Measurements from ENCODE around the gene GLTP. TPM values are rescaled to one million over a fixed set of nuclear protein-coding genes. Genes with fewer than 3 reads are reported as not detected.
"Not testable (repeated sequence)": the region's sequence is repeated elsewhere in the genome, so short reads cannot be mapped to it uniquely, and the experiment has no call there.

GLTP gene
- total RNA-seq, 1 donor from 2014 or later, result 18.6 TPM

DNA sequence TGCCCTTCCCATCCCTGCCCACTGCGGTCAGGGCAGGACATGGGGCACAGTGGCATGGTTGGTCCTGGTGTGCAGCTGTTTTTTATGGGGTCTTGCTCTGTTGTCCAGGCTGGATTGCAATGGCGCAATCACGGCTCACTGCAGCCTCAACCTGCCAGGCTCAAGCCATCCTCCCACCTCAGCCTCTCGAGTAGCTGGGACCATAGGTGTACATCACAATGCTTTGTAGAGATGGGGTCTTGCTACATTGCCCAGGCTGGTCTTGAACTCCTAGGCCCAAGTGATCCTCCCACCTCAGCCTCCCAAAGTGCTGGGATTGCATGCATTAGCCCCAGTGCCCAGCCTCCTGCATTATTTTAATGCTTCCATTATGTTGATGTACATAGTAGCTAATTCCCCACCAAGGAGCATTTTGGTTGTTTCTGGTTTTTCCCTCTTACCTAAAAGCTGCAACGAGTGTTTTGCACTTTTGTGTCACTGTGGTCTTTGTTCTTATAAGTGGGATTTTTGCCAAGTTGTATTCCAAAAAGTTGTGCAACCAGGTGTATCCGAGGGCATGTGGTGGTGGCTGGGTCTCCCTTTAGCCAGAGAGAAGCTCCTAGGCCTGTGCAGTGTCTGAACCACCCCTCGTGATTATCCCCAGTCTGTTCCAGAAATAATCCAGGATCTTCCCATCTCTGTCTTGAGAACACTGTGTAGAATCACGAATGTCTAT, 30.1 kb upstream of the GLTP start:
- intact Hi-C loops (cut with DNase I), result no loop called here
- DNase-seq, result no peak
- ATAC-seq (ENCODE audit: poor library complexity), result no peak

DNA sequence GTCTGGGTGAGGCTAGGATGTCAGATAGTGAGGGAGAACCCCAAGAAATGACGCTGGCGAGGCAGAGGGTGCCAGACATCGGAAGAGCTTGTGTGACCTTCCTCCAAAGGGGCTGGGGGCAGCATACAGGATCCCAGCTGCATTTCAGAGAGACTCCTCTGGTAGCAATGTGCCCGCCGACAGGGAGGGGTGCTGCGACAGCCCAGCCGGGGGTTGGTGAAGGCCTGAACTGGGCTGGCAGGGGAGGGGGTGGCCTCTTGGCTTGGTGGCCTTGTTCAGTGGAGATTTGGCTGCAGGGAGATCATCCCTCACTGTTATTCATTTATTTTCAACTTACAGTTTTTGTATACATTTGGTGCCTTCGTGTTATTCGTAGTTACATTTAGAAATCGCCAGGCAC, 25.0 kb upstream of the GLTP start:
- DNase-seq, result no peak
- no peak for ATAC-seq (ENCODE audit: poor library complexity)
- intact Hi-C loops (cut with DNase I), result no loop called here

DNA sequence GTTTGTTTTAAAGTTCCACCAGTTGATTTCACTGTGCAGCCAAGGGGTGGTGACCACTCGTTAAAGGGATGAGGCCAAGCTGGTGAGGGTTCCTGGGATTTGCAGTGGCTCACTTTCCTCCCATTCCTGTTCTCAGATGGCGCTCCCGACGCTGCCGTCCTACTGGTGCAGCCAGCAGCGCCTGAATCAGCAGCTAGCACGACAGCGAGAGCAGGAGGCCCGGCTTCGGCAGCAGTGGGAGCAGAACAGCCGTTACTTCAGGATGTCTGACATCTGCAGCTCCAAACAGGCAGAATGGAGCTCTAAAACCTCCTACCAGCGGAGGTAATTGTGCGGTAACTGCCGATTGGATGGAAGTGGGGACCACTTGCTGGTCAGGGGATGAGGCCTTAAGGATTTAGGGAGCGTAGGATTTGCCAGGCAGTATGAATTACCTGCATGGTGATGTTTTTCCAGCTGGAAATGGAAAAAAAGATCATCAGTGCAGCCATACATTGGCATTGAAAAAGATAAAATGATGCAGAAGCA, 22.6 kb upstream of the GLTP start:
- no peak for ATAC-seq (ENCODE audit: poor library complexity)
- no peak for DNase-seq
- intact Hi-C loops (cut with DNase I), result no loop called here

DNA sequence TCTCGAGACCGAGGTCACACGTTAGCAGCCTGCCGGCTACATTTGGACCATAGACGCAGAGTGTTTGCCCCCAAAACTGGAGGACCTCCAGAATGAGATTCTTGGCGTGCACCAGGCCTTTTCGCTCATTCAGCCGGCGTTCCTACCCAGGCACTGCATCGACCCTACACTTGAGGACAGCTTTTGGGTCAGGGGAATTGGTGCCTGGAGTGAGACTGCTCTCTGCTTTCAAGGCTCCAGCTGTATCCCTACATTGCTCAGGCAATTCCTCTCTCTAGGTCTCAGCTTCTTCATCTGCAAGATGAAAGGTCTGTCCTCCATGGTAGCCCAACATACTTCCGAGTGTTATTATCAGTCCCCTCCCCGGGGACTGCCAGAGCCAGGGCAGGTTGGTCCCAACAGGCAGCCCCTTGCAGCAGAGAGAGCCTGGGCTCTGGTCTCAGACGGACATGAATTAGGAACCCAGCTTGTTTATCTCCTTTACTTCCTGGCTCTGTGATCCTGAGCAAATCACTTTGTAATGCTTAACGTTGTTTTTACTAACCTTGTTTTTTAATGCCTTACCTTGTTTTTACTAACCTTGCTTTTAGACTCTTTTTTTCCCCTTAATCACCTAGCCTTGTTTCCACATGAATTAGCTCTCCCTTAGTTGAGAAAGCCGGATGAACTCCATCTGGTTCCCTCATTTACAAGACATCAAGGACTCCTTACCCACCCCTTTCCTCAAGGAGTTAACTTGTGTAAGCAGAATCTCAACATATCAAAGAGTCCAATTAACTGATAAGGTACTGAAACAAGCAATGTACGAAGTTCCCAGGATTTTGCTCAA, 20.6 kb upstream of the GLTP start:
- intact Hi-C loops (cut with DNase I), result no loop called here
- ATAC-seq (ENCODE audit: poor library complexity) (no peak), DNase-seq (no peak)

DNA sequence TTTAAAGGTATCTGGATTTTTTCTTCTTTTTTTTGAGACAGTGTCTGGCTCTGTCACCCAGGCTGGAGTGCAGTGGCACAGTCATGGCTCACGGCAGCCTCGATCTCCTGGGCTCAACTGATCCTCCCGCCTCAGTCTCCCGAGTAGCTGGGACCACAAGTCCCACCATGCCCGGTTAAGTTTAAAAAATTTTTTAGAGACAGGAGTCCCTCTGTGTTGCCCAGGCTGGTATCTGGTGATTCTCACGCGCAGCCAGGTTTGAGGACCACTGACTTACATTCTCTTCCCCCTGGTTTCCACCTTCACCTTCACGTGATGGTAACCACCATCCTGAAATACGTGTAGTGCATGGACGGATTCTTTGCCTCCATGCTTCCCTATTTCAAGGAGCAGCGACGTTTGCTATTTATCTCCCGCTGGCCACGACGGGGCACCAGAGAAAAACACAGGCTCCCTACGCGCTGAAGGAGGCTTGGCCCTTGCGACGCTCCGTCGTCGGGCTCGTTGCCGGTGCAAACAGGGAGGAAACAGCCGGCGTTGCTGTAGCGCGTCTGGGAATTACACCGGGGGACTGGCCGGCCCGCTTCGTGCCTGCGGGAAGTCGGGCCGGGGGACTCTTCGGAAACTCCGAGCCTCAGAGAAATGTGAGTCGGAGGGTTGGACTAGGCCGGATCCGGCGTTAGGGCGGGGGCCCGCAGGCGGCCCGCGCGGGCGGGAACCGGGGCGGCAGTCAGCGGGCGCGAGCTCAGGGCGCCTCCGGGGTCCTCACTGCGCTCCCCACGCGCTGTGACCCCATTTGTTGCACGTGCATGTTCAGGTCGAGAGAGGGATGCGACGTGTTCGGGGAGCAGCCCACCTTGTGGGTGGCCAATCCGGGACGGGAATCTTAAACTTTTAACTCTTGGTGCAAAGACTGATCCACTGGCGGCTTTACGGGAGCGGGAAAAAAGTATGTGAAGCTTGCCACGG, 19.7 kb upstream of the GLTP start, which contains the start of gene TCHP:
TCHP (plus strand) TSS at position 492 of the 969 bp plus-strand sequence. CDS start 2,753 bp downstream, outside the sequence.
- intact Hi-C loops (cut with DNase I), result no loop called here
- DNase-seq, result peak; percentile 93
- ATAC-seq (ENCODE audit: poor library complexity), result peak; percentile 97

DNA sequence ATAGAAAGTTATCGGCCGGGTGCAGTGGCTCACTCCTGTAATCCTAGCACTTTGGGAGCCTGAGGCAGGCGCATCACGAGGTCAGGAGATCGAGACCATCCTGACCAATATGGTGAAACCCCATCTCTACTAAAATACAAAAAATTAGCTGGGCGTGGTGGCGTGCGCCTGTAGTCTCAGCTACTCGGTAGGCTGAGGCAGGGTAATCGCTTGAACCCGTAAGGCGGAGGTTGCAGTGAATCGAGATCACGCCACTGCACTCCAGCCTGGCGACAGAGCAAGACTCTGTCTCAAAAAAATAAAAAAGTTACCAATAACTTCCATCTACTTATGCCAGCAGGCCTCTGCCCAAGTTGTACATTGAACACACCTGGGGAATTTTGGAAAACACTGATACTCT, 19.0 kb upstream of the GLTP start:
- DNase-seq; ATAC-seq (ENCODE audit: poor library complexity); intact Hi-C loops (cut with DNase I): not testable (repeated sequence)

DNA sequence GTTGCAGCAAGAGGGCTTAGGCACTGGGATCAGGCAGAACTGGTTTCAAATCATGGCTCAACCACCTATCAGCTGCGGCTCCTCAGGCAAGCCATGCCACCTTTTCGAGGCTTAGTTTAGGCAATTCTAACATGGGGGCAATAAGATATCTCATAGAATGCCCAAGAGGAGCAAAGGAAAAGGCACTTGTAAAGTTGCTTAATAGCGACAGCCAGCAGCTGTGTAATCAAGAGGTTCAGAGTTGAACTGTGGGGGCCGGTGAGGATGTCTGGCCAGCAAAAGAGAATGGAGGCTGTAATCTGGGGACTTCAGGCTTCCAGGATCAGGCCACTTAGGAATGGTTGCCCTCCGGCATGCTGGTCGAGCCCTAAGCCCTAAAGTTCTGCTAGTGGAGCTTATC, 16.7 kb upstream of the GLTP start:
- DNase-seq (no peak), ATAC-seq (ENCODE audit: poor library complexity) (no peak)
- intact Hi-C loops (cut with DNase I), result no loop called here

DNA sequence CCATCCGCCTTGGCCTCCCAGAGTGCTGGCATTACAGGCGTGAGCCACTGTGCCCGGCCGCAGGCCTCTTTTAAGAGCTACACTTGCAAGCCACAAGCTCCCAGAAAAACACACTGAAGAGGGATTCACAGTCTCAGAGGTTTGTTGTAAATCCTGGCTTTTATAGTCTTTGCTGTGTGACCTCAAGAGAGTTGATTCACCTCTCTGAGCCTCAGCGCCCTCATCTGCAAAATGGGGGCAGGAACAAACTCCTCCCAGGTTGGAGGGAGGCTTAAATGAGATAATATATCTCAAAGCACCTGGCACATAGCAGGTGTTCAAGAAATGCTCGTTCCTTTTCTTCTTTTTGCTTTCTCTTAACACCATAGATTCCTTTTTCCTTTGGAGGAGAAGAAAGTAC, 15.8 kb upstream of the GLTP start:
- DNase-seq (no peak), ATAC-seq (ENCODE audit: poor library complexity) (no peak)
- intact Hi-C loops (cut with DNase I), result no loop called here

DNA sequence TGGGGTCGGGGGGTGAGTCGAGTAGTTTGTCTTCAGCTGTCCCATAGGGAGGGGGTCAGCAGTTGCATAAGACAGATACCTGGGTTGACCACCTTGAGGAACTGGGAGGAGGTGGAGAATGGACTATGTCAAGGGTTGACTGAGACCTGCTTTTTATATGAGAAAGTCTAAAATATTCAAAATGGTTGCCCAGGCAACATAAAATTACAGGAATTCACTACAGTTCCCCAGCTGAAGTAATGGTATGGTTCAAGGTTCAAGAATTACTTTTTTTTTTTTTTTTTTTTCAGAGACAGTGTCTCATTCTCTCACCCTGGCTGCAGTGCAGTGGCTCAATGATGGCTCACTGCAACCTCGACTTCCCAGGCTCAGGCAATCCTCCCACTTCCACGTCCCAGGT, 14.6 kb upstream of the GLTP start:
- ATAC-seq (ENCODE audit: poor library complexity) (no peak), DNase-seq (no peak)
- intact Hi-C loops (cut with DNase I), result no loop called here

DNA sequence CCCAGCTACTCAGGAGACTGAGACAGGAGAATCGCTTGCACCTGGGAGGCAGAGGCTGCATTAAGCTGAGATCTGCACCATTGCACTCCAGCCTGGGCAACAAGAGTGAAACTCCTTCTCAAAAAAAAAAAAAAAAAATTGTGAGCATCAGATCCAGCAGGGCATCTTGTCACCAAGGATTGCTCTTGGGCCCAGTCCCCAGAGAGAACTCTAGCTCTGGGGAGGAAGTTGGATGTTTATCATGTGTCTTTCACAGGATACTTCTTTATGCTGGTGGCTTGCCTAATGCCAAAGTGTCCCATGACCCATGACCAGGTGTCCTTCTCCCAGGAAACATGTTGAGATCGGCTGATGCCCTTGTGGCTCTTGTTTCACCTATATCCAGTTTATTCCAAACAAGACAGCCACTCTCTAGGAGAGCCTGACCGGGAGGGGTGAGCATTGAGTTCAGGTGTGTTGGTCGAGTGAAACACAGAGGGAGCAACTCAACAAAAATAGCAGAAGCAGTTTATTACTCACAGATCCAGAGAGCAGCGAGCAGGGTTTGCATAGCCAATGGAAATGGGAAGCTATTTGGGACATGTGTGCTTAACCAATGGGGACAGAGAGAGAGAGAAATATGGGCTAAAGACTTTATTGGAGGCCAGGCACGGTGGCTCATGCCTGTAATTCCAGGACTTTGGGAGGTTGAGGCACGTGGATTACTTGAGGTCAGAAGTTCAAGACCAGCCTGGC, 13.1 kb upstream of the GLTP start:
- ATAC-seq (ENCODE audit: poor library complexity) (no peak), DNase-seq (no peak)
- intact Hi-C loops (cut with DNase I), result no loop called here

DNA sequence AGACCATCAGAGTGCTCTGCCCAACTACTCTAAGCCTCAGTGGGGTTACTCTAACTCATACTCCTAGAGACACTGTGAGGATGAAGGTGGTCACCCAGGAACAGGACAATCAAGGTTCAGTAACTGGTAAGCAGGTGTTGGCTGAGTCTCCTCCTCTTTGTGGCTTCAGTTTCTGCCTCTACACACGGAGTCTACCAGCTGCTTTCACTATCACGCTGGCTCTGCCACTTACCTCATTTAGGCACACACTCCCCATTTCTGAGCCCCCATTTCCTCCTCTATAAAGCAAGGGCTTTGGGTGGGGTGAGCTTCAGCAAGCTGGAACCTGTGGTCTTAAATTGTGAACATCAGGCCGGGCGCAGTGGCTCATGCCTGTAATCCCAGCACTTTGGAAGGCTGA, 12.4 kb upstream of the GLTP start:
- intact Hi-C loops (cut with DNase I), result no loop called here
- ATAC-seq (ENCODE audit: poor library complexity), result no peak
- DNase-seq, result no peak

DNA sequence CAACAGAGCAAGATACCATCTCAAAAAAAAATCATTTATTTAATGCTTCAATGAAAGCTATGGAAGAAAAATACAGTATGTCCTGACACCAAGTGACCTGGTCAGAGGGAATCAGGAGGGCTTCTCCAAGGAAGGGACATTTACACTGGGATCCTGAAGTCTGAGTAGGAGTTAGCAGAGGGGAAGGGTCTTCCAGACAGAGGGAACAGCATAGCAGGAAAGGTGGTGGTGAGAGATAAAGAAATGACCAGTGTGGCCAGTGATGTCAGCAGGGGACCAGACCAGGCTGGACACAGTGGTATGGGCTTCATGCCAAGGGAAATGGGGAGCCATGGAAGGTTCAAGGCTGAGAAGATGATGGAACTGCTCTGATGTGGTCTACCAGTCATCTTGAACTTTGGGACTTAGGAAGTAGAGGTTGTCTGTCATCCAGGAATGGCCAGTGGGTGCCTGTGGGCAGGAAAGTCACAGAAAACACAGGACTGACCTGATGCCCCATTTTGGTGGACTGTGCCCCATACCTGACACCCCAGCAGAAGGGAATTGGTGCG, 11.9 kb upstream of the GLTP start:
- DNase-seq, result no peak
- no peak for ATAC-seq (ENCODE audit: poor library complexity)
- intact Hi-C loops (cut with DNase I), result no loop called here

DNA sequence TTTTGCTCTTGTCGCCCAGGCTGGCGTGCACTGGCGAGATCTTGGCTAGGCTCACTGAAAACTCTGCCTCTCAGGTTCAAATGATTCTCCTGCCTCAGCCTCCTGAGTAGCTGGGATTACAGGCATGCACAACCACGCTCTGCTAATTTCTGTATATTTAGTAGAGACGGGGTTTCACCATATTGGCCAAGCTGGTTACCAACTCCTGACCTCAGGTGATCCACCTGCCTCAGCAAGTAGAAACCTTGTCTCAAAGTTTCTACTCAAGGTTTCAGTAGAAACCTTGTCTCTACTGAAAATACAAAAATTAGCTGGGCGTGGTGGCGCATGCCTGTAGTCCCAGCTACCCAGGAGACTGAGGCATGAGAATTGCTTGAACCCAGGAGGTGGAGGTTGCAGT, 11.4 kb upstream of the GLTP start:
- DNase-seq; ATAC-seq (ENCODE audit: poor library complexity); intact Hi-C loops (cut with DNase I): not testable (repeated sequence)

DNA sequence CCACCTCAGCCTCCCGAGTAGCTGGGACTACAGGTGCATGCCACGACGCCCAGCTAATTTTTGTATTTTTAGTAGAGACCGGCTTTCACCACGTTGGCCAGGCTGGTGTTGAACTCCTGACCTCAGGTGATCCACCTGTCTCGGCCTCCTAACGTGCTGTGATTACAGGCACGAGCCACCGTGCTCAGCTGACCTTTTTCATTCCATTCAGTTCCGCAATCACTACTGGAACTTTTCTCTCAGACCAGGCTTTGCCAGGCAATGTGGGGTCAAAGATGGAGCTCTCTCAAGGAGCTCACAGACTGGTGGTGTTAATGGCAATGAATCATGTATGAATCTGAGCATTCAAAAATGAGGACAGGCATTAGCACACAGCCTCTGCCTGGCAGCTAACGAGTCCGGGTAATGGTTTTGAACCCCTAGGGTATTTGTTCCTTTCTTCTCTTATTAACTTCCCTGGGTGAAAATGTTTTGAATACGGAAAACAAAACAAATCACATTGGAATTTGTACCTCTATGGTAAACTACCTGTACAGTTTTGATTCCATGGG, 10.4 kb upstream of the GLTP start:
- intact Hi-C loops (cut with DNase I), result no loop called here
- no peak for DNase-seq
- ATAC-seq (ENCODE audit: poor library complexity), result no peak

DNA sequence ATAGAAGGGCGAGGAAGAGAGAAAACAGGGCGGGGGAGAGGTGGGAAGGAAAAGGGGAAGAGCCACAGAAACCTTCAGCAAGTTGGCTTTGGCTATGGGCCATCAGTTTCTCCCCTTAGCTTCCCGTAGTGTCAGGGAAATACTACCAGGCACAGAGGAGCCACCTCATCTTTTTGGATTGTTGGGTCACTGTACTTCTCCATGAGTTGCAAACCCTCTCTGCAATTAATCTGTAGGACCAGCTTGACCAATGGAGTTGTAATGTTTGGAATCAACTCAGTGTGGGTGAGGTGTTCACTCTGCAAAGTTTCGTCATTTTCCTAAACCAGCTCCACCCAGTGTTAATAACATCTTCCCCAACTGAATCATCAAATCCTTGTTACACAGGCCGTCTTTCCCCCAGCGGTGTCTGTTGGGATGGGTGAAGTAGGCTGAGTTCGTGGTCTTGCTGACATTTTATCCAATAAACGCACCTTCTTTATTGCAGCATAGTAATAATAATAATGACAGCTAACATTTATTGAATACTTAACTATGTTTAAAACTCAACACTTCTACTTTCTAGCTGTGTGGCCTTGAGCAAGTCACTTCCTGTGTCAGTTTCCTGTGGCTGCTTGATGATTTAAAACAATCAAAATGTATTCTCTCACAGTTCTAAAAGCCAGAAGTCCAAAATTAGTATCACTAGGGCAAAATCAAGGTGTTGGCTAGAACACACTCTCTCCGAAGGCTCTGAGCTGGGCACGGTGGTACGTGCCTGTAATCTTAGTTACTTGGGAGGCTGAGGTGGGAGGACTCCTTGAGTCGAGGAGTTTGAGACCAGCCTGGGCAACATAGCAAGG, 8.1 kb upstream of the GLTP start:
- DNase-seq (no peak), ATAC-seq (ENCODE audit: poor library complexity) (peak; percentile 63)
- intact Hi-C loops (cut with DNase I), result no loop called here

DNA sequence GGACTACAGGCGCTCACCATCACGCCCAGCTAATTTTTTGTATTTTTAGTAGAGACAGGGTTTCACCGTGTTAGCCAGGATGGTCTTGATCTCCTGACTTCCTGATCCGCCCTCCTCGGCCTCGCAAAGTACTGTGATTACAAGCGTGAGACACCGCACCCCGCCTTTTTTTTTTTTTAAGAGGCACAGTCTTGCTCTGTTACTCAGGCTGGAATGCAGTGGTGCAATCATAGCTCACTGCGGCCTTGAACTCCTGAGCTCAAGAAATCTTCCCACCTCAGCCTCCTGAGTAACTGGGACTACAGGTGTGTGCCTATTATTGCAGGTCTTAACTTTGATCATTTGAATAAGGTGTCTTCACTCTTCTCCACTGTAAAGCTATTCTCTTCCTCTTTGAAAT, 5.3 kb upstream of the GLTP start:
- intact Hi-C loops (cut with DNase I), result no loop called here
- ATAC-seq (ENCODE audit: poor library complexity) (no peak), DNase-seq (no peak)

DNA sequence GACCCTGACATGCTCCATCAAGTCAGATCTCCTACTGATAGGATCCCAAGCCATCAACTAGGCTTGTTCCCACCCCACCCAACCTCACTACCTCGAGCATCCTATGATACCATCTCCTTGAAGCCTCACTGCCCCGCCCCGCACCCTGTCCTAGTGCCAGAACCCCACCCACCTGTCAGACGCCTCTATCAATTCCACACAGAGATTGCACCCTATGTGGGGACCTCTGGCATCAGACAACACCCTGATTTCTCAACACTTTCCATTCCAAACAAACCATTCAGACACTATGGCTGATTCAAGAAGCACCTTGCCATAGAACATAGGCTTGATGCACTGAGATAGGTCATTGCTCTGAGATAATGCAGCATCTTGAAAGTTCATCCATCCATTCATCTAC, 3.1 kb upstream of the GLTP start:
- no peak for ATAC-seq (ENCODE audit: poor library complexity)
- no peak for DNase-seq
- intact Hi-C loops (cut with DNase I), result no loop called here
